DOHH2 (cell line): ENCODE data around the gene LRRC7.

Experiments used
- H3F3A ChIP-seq: fragments of 200-600 bp; sonication (generic), shearing (Covaris generic); 2 replicates; pipeline ENCODE4 v1.6.0; 2016; ENCODE audit warnings: antibody characterized with exemption, mild to moderate bottlenecking; ENCODE audit not compliant: control insufficient read depth, insufficient read depth
- H3K27ac ChIP-seq: fragments of 200-600 bp; sonication (generic); 2 replicates; pipeline ENCODE4 v1.5.1; 2014; ENCODE audit warnings: low read depth, mild to moderate bottlenecking, low read length, moderate library complexity
- H3K27me3 ChIP-seq: fragments of 200-600 bp; sonication (generic); 2 replicates; pipeline ENCODE4 v1.6.1; 2014; ENCODE audit warnings: mild to moderate bottlenecking, low read length, mixed read lengths; ENCODE audit not compliant: control insufficient read depth
- H3K36me3 ChIP-seq: fragments of 200-600 bp; sonication (generic); 2 replicates; pipeline ENCODE4 v1.6.1; 2014; ENCODE audit warnings: mild to moderate bottlenecking, low read length, moderate library complexity, mixed read lengths; ENCODE audit not compliant: control insufficient read depth
- H3K4me1 ChIP-seq: fragments of 200-600 bp; sonication (generic); 2 replicates; pipeline ENCODE4 v1.6.1; 2014; ENCODE audit warnings: mild to moderate bottlenecking, low read length, mixed read lengths; ENCODE audit not compliant: control insufficient read depth
- H3K4me2 ChIP-seq: fragments of 200-600 bp; sonication (generic); 2 replicates; pipeline ENCODE4 v1.6.0; 2014; ENCODE audit warnings: mild to moderate bottlenecking, low read length, moderate library complexity
- H3K4me3 ChIP-seq: fragments of 200-600 bp; sonication (generic); 2 replicates; pipeline ENCODE4 v1.5.1; 2014; ENCODE audit warnings: mild to moderate bottlenecking, low read length, mixed read lengths
- H3K79me2 ChIP-seq: fragments of 200-600 bp; sonication (generic); 2 replicates; pipeline ENCODE4 v1.6.1; 2014; ENCODE audit warnings: mild to moderate bottlenecking, low read length, mixed read lengths; ENCODE audit not compliant: control insufficient read depth
- H3K9me2 ChIP-seq: fragments of 200-600 bp; sonication (generic); replicated peaks from 2 replicates; pipeline ENCODE4 v1.6.1; 2014; ENCODE audit warnings: mild to moderate bottlenecking, low read length, mixed read lengths; ENCODE audit not compliant: control insufficient read depth
- H3K9me3 ChIP-seq: fragments of 200-600 bp; sonication (generic); 2 replicates; pipeline ENCODE4 v1.6.1; 2014; ENCODE audit warnings: antibody characterized with exemption, low read length, mixed read lengths; ENCODE audit not compliant: control insufficient read depth, insufficient read depth
- H4K20me1 ChIP-seq: fragments of 200-600 bp; sonication (generic); 2 replicates; pipeline ENCODE4 v1.6.0; 2014; ENCODE audit warnings: low read depth, mild to moderate bottlenecking, antibody characterized with exemption, low read length, moderate library complexity; ENCODE audit not compliant: control insufficient read depth, insufficient read depth
- CTCF ChIP-seq: fragments of 200-600 bp; sonication (generic); IDR thresholded peaks from one replicate; pipeline ENCODE4 v1.5.1; 2014; ENCODE audit warnings: antibody characterized with exemption, mild to moderate bottlenecking, low read depth, low read length; ENCODE audit not compliant: poor library complexity, severe bottlenecking
- EZH2phosphoT487 ChIP-seq: fragments of 200-600 bp; sonication (generic); IDR thresholded peaks from 2 replicates; pipeline ENCODE4 v1.6.1; 2017; ENCODE audit warnings: borderline replicate concordance, mild to moderate bottlenecking, antibody characterized with exemption, low read length, moderate library complexity, mixed read lengths

Gene LRRC7

GRCh38 chr1:69611316-69611715 is 43.6 kb downstream of the LRRC7 start:
- Histone ChIP-seq H3K36me3 (no peaks in the 10 kb centered on the region), H3K79me2 (no peaks in the 10 kb centered on the region), H3F3A (no peaks in the 10 kb centered on the region), H4K20me1 (no peaks in the 10 kb centered on the region), H3K4me1 (no peaks in the 10 kb centered on the region), H3K9me3 (no peaks in the 10 kb centered on the region), H3K27ac (no peak overlapping the region), H3K27me3 (no peaks in the 10 kb centered on the region), H3K4me2 (no peak overlapping the region), H3K9me2 (no peaks in the 10 kb centered on the region), H3K4me3 (no peak overlapping the region)
- no peak for TF ChIP-seq EZH2phosphoT487
- TF ChIP-seq CTCF: no peak

DNA sequence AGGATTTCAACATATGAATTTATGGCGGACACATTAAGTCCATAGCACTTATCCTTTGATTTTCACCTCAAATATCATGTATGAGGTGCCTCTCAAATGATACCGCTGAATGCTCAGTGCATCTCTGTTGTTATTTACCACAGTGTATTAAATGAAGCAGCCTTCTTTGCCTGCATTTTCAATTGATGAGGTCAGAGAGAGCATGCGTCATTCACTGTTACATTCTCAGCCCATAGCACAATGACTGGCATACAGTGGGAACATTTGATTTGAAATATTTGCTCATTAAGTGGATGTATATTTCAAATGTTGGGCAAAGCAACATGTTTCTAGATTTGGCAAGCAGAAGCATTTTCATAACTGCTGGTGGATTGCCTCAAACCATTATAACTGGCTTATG is 45.7 kb downstream of the LRRC7 start:
- no peaks in the 10 kb centered on the region for H3K9me3 ChIP-seq
- no peaks in the 10 kb centered on the region for H3F3A ChIP-seq
- H3K27ac ChIP-seq: no peak overlapping the region
- no peaks in the 10 kb centered on the region for H3K79me2 ChIP-seq
- H3K4me3 ChIP-seq: no peak overlapping the region
- no peaks in the 10 kb centered on the region for H4K20me1 ChIP-seq
- TF ChIP-seq EZH2phosphoT487: no peak
- no peak for TF ChIP-seq CTCF
- H3K4me2 ChIP-seq: no peak overlapping the region
- no peaks in the 10 kb centered on the region for H3K9me2 ChIP-seq
- H3K36me3 ChIP-seq: no peaks in the 10 kb centered on the region
- H3K27me3 ChIP-seq: no peaks in the 10 kb centered on the region
- no peaks in the 10 kb centered on the region for H3K4me1 ChIP-seq

DNA sequence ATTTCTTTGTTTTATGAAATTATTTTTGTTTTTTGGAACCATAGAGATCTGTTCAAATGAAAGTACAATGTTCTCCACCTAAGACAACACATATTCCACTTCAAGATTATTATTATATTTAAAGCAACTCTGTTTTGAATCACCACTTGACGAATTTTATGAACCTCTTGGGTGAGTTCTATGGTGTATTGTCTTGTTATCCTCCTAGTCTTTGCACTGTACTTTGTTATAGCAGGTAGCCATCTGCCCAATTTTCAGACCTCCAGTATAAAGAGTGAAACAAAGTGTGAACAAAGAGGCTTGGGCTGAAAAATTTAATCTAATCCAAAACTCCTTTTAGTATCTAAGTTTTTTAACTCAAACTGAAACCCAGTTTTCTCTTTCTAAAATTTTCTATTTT is 71.0 kb downstream of the LRRC7 start:
- TF ChIP-seq CTCF (no peak), EZH2phosphoT487 (no peak)
- Histone ChIP-seq H3K4me1 (no peaks in the 10 kb centered on the region), H3K36me3 (no peaks in the 10 kb centered on the region), H3K27me3 (no peaks in the 10 kb centered on the region), H3K27ac (no peak overlapping the region), H3K4me2 (no peak overlapping the region), H4K20me1 (no peaks in the 10 kb centered on the region), H3F3A (no peaks in the 10 kb centered on the region), H3K9me2 (no peaks in the 10 kb centered on the region), H3K4me3 (no peak overlapping the region), H3K9me3 (no peaks in the 10 kb centered on the region), H3K79me2 (no peaks in the 10 kb centered on the region)

DNA sequence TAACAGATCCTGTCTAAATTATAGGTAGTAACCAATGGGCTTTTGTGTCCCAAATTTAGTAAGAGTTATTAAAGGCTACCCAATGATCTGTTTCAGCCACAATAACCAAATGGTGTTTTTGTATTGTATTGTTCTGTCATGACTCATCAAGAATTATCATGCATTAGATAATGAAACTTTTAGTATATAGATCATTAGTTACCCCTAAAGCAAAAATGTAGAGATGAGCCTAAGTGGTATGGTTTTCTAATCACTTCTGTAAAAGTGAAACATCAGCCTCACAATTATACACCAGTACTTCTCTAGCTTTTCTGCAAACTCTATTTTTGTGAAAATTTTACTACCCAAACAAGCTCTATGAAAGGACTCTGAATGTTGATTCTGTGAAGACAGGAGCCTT is 71.4 kb downstream of the LRRC7 start:
- TF ChIP-seq EZH2phosphoT487: no peak
- no peak for TF ChIP-seq CTCF
- Histone ChIP-seq H3K79me2 (no peaks in the 10 kb centered on the region), H3K9me2 (no peaks in the 10 kb centered on the region), H3K27me3 (no peaks in the 10 kb centered on the region), H3K4me2 (no peak overlapping the region), H3K4me3 (no peak overlapping the region), H3F3A (no peaks in the 10 kb centered on the region), H3K36me3 (no peaks in the 10 kb centered on the region), H3K4me1 (no peaks in the 10 kb centered on the region), H4K20me1 (no peaks in the 10 kb centered on the region), H3K9me3 (no peaks in the 10 kb centered on the region), H3K27ac (no peak overlapping the region)
